OCI-LY3 (cell line): ENCODE measurements around the gene NEDD4L.
A peak's percentile ranks its signal among the peaks of the same experiment; 100 is the strongest.

Source experiments
- H2AFZ ChIP-seq: fragments of 200-600, 300-600 bp; shearing (Covaris generic); 2 replicates; pipeline ENCODE4 v1.6.0; 2014; ENCODE audit warnings: antibody characterized with exemption, low read depth, low read length
- H3K27ac ChIP-seq: fragments of 200-600, 300-600 bp; sonication (generic); 2 replicates; pipeline ENCODE4 v1.5.1; 2014; ENCODE audit warnings: mild to moderate bottlenecking, low read length, moderate library complexity, mixed read lengths
- H3K27me3 ChIP-seq: fragments of 200-600, 300-600 bp; sonication (generic); 2 replicates; pipeline ENCODE4 v1.6.1; 2014; ENCODE audit warnings: low read depth, low read length, mixed read lengths
- H3K36me3 ChIP-seq: fragments of 200-600, 300-600 bp; sonication (generic); replicated peaks from 2 replicates; pipeline ENCODE3; 2014; ENCODE audit warnings: low read depth, low read length, mixed read lengths
- H3K4me1 ChIP-seq: fragments of 300-600, 200-600 bp; sonication (generic); 2 replicates; pipeline ENCODE4 v1.6.1; 2014; ENCODE audit warnings: low read length, mixed read lengths
- H3K4me2 ChIP-seq: fragments of 200-600, 300-600 bp; sonication (generic); 2 replicates; pipeline ENCODE4 v1.6.1; 2014; ENCODE audit warnings: low read length, mixed read lengths
- H3K4me3 ChIP-seq: fragments of 300-600, 200-600 bp; sonication (generic); 2 replicates; pipeline ENCODE4 v1.5.1; 2014; ENCODE audit warnings: antibody characterized with exemption, mild to moderate bottlenecking, low read length, moderate library complexity
- H3K79me2 ChIP-seq: fragments of 300-600, 200-600 bp; shearing (Covaris generic); 2 replicates; pipeline ENCODE4 v1.6.1; 2014; ENCODE audit warnings: mild to moderate bottlenecking, low read length, mixed read lengths
- H3K9ac ChIP-seq: fragments of 300-600, 200-600 bp; shearing (Covaris generic); 2 replicates; pipeline ENCODE4 v1.6.0; 2014; ENCODE audit warnings: mild to moderate bottlenecking, low read length, moderate library complexity
- H3K9me3 ChIP-seq: fragments of 200-600, 300-600 bp; shearing (Covaris generic); 2 replicates; pipeline ENCODE4 v1.6.1; 2014; ENCODE audit warnings: low read length, mixed read lengths; ENCODE audit not compliant: insufficient read depth
- H4K20me1 ChIP-seq: fragments of 200-600, 300-600 bp; sonication (generic); 2 replicates; pipeline ENCODE4 v1.6.1; 2016; ENCODE audit warnings: low read length, mixed read lengths; ENCODE audit not compliant: insufficient read depth
- CTCF ChIP-seq: fragments of 200-600, 300-600 bp; sonication (generic); IDR thresholded peaks from 2 replicates; pipeline ENCODE4 v1.5.1; 2014; ENCODE audit warnings: antibody characterized with exemption, low read length, low read depth
- EZH2phosphoT487 ChIP-seq: fragments of 200-600 bp; shearing (Covaris generic); IDR thresholded peaks from 2 replicates; pipeline ENCODE4 v1.6.1; 2018; ENCODE audit warnings: antibody characterized with exemption, mixed run types, low read depth

Gene NEDD4L

GRCh38 chr18:58195278-58195765 lies 151.3 kb downstream of the NEDD4L start:
- Histone ChIP-seq H2AFZ (peak overlapping the region; percentile 5), H3K9ac (peak overlapping the region; percentile 38), H4K20me1 (peaks cover 27% of the 10 kb centered on the region), H3K4me2 (peak overlapping the region; percentile 70), H3K4me3 (peak overlapping the region; percentile 74), H3K36me3 (peaks cover 2% of the 10 kb centered on the region), H3K27me3 (peaks cover 13% of the 10 kb centered on the region), H3K27ac (no peak overlapping the region), H3K9me3 (no peaks in the 10 kb centered on the region), H3K4me1 (peaks cover 33% of the 10 kb centered on the region), H3K79me2 (peaks cover 47% of the 10 kb centered on the region)
- TF ChIP-seq CTCF (no peak; the same call in 1 of the 2 replicates), EZH2phosphoT487 (no peak)

GRCh38 chr18:58196164-58196563 lies 152.1 kb downstream of the NEDD4L start:
- H3K4me2 ChIP-seq: peak overlapping the region; percentile 70

GRCh38 chr18:58196881-58197872 lies 153.2 kb downstream of the NEDD4L start:
- Histone ChIP-seq H3K4me2 (peak overlapping the region; percentile 26), H3K4me1 (peaks cover 33% of the 10 kb centered on the region), H3K9ac (no peak overlapping the region), H3K4me3 (no peak overlapping the region), H3K27me3 (peaks cover 13% of the 10 kb centered on the region), H3K9me3 (no peaks in the 10 kb centered on the region), H3K79me2 (peaks cover 48% of the 10 kb centered on the region), H4K20me1 (peaks cover 28% of the 10 kb centered on the region), H2AFZ (no peak overlapping the region), H3K27ac (no peak overlapping the region), H3K36me3 (peaks cover 2% of the 10 kb centered on the region)
- TF ChIP-seq EZH2phosphoT487 (no peak), CTCF (no peak)

More at GRCh38 chr18:58196164-58196563, 152.1 kb downstream of the NEDD4L start:
- Histone ChIP-seq H3K4me3 (peak overlapping the region; percentile 74), H3K27me3 (peaks cover 13% of the 10 kb centered on the region), H3K9me3 (no peaks in the 10 kb centered on the region), H3K79me2 (peaks cover 47% of the 10 kb centered on the region), H3K9ac (peak overlapping the region; percentile 38), H4K20me1 (peaks cover 27% of the 10 kb centered on the region), H3K36me3 (peaks cover 2% of the 10 kb centered on the region), H3K27ac (no peak overlapping the region), H2AFZ (no peak overlapping the region), H3K4me1 (peaks cover 33% of the 10 kb centered on the region)
- no peak for TF ChIP-seq EZH2phosphoT487
- no peak for TF ChIP-seq CTCF

- Histone ChIP-seq H2AFZ (no peak overlapping the region), H3K4me3 (no peak overlapping the region), H3K36me3 (peaks cover under 1% of the 10 kb centered on the region), H3K9me3 (no peaks in the 10 kb centered on the region), H3K27me3 (peaks cover 8% of the 10 kb centered on the region), H3K4me1 (peaks cover 23% of the 10 kb centered on the region), H3K27ac (no peak overlapping the region), H3K9ac (no peak overlapping the region), H3K79me2 (peaks cover 30% of the 10 kb centered on the region), H4K20me1 (peaks cover 19% of the 10 kb centered on the region; the same call in 1 of the 2 replicates), H3K4me2 (no peak overlapping the region)
- TF ChIP-seq EZH2phosphoT487 (no peak), CTCF (no peak)
These were observed 157.2 kb downstream of the NEDD4L start for GRCh38 chr18:58201268-58201667.
